Inflammatory macrophage treated with lipopolysaccharide for 4 hours (primary cell): ENCODE results near the gene MGLL.

ENCODE experiments used
- DNase-seq: peaks from one replicate; pipeline ENCODE4 v3.0.0-alpha.2; 2020

The MGLL gene

GRCh38 chr3:127787571-127788365 is 34.5 kb downstream of the MGLL start:
- DNase-seq: no peak

DNA sequence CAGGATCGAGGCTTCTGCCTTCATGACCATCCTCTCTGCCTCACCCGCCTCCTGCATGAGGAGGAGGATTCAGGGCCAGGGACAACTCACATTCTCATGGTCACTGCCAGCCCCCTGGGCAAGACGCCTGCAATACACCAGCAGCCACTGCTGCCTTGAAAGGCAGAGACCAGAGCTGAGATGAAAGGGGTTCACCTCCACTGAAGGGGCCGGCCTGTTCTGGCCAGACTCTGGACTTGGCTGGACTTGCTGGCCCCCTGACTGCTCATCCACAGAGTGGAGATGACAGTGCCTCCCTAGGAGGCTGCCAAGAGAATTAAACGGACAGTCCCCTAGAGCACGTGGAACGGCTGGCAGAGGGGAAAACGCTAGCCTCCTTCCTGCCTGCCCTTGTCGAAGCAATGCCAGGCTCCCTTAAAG is 35.2 kb downstream of the MGLL start:
- DNase-seq: no peak

GRCh38 chr3:127786353-127787070 is 35.8 kb downstream of the MGLL start:
- DNase-seq: no peak

DNA sequence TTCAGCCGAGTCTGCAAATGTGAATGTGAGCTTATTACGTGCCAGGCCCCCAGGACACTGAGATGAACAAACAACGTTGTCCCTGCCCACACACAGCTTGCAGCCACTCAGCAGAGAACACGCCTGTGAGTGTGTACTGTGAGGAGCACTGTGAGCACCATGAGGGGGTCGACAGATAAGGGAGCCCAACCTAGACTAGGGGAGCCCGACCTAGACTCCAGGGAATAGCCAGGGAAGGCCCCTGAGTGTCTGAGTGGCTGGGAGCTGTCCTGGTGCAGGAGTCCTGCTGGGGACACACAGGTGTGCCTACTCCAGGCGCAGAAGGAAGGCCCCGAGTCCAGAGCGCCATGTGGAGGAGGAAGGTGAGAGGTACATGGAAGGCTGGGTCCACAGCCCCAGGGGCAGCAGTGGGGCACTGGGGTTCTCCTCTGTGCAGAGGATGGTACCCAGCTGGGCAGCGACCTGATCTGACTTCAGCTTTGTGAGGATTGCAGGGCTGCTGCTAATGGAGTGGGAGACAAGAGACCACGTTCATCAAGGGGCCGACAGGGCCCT is 36.5 kb downstream of the MGLL start:
- DNase-seq: no peak

DNA sequence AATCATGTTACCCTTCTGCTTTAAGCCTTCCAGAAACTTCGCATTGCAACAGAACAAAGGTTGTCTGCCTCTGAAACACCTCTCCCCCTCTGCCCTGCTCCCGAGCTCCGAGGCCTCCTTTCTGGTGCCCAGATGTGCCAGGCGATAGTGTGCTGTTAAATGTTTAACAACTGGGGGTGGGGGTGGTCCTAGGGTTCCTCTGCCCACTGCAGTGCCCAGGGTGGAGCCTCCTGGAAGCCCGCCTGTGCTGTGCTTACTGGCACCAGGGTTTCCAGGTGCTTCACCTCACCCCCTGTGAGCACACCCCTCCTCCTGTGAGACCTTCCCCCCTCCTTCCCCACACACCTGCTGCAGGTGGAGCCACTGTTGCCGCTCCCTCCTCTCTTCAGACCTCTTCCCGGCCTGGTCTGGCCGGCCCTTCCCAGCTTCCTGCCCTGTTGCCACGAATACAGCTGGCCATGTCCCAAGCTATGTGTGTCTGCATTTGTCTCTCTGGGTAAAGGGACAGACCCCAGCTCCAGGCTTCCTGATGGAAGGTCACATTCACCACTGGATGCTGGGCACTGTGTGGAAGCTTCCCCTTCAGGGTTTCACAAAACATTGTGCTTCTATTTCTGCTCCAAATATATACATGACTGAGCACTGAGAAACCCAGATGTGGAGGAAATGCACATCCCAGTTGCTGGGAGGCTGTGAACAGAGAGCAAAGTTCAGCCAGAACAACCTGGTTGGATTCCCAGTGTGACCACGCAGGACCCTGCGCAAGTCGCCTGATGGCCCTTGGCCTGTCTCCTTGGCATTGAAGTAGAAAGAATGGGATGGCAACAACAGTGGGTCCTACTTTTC is 37.2 kb downstream of the MGLL start:
- no peak for DNase-seq

- DNase-seq: no peak
Measured at GRCh38 chr3:127784283-127784682, 38.0 kb downstream of the MGLL start.

- DNase-seq: no peak
Measured at GRCh38 chr3:127783642-127784160, 38.6 kb downstream of the MGLL start.

GRCh38 chr3:127783166-127783565 is 39.1 kb downstream of the MGLL start:
- DNase-seq: no peak

GRCh38 chr3:127781411-127782001 is 40.8 kb downstream of the MGLL start:
- no peak for DNase-seq

DNA sequence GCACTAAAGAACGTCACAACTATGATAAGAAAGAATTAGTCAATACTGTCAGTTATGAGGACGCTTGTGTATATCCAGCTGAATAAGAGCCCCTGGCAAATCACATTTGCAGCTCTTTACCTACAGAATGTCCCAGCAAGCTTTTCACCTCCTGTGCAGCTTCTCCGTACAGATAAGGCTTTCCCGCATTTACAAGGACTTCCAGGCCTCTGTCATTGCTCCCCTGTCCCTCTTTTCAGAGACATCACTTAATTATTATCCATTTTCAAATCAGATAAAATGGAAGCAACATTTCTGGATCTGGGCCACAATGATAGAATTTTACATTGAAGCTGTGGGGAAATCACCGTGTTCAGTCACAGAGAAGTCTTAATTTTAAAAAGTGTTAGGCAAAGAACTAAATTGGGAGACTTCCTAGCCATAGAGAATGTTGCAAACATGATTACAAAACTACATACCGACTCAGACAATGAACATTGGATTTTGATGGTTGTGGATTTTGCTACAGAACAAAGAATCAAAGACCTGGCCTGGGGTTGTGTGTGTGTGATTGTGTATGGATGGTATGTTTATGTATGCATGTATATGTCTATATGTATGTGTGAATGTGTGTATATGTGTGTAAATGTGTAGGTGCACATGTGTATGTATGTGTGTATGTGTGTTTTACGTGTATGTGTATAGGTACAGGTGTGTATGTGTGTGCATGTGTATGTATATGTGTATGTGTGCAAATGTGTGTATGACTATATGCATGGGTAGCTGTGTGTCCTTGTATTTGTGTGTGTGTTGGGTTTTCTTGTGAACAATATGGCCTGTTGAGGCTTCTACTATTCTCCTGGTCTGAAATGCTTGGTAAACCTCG is 41.5 kb downstream of the MGLL start:
- DNase-seq: peak; percentile 41

GRCh38 chr3:127779747-127780146 is 42.6 kb downstream of the MGLL start:
- DNase-seq: peak; percentile 55

DNA sequence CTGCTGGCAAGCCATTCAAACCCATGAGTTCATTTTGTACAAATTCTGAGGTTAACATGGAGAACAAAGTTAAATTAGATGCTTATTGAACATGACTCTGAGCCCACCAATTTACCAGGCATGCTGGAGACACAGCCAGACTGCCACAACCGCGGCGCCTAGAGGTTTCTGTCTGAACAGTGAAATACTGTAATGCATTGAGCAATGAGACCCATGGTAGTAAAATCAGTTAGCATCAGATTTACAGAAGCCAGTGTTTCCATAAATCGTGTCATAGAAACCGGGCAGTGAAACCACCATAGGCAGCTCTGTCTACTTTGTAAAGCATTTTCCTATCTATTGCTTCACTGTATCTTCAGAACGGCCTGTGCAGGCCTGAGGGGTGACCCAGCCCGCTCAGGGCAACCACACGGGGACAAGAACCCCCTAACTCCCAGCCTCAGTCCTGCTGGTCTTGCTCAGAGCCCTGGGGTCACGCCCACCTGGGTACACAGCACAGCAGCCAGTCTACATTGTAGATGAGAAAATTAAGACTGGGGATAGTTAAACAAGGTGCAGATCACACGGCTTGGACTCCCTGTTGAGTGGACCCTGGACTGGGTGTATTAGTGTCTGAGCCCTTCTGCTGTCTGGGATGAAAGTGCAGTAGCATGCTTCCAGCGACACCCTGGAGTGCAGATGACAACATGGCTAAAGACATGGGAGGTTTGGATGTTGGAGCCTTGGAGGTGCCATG is 44.2 kb downstream of the MGLL start:
- DNase-seq: peak; percentile 80

GRCh38 chr3:127777332-127777731 is 45.0 kb downstream of the MGLL start:
- DNase-seq: no peak

- DNase-seq: no peak
Measured at GRCh38 chr3:127776347-127776746, 46.0 kb downstream of the MGLL start.

DNA sequence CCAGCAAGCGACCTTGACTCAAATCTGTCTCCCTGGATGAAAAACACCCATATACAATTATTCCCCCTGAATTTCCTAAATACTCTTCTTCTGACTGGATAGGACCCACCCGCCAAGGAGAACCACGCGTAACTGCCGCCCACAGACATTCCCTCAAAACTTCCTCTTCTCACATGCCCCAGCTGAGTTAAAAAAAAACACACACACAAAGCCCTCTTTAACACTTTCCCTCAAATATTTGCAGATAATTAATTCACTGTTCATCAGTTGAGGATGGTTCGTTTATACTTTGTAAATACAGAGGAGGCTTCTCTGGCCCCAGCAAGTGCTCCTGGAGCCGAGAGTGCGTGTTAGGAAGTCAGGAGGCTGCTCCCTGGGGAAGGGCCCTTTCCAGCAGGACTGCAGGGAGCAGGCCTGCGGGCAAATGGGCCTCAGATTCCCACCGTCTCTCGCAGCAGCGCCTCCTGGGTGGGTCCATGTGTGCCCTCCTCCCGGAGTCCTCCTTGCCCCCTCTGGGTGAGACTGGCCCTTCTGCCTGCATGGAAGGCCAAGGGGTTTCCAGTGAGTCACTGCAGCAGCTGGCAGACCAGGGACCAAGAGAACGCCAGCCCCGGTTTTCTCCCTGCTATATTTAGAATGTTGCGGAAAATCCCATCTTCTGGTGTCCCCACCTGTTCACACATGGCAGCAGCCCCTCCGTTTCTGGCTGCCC is 46.8 kb downstream of the MGLL start:
- peak; percentile 78 for DNase-seq

DNA sequence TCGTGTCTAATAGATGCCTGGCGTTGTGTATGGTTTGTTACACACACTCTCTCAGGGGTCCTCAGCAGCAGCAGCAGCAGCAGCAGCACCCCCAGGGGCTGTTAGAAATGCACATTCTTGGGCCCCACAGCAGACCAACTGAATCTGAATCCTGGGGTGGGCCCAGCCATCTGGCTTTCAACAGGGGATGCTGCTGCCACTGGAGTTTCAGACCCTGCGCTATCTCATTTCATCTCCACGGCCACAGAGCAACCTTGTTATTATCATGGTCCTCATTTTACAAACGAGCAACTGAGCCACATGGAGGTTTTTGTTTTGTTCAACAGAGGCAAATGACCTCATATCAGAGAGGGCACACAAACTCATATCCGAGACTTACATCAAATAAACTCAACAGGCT is 47.7 kb downstream of the MGLL start:
- DNase-seq: no peak

DNA sequence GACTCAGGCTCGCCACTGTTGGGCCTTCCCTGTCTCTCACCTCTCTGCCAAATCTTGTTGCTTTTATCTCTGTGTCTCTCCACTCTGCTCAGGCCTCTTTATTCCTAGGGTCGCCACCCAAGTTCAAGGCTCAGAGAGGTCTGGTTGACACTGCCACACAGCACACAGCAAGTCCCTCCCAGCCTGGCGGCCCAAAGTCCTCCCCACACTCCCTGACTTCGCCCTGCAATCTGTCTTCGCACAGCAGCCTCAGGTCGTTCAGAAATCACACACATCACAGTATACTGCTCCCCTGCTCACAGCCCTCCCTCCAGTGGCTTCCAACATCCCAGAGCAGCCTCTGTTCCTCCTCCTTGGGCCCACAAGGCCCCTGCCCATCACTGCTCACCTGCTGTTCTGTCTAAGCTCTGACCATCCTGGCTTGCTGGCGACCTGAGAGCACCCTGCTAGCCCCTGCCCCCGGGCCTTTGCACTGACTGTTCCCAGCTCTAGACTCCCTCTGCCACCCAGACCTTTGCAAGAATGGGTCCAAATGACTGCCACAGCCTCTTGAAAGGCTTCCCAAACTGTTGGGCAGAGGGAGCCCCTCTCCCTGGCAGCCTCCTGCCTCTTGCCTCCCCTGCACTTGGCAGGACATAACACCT is 48.4 kb downstream of the MGLL start:
- DNase-seq: no peak

- no peak for DNase-seq
Measured at GRCh38 chr3:127772827-127773751, 49.2 kb downstream of the MGLL start.
